CD4-positive, alpha-beta T cell treated with Interleukin-6 for 4 hours (primary cell): ENCODE data around the gene DEPDC7.
"Not testable (repeated sequence)": the region's sequence is repeated elsewhere in the genome, so short reads cannot be mapped to it uniquely, and the experiment has no call there.

Source experiments
- DNase-seq: peaks from one replicate; pipeline ENCODE4 v3.0.0-alpha.2; 2020; ENCODE audit warnings: mixed read lengths

Gene DEPDC7

GRCh38 chr11:33015621-33016551 is at the start of gene DEPDC7:
DEPDC7 (plus strand) TSS chr11:33015878; CDS start chr11:33015956, 78 bp downstream.
- DNase-seq = peak; percentile 85

DNA sequence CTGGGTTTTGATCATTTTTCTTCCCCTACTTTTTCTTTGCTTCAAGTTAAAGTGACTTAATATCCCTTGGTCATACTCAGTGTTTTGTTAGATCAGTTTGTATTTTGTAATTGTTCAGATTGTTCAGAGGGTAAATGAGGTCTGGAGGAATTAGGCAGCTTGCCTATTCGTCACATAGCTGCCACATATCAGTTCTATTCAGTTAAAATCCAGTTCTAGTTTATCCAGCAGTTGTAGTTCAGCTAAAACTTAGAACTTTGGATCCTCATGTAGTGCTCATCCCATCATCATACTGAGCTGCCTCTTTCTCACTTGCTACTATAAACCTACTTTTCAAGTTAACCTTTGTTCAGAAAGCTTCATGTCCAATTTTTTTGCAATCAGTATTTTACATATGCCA is 47.1 kb upstream of the DEPDC7 start:
- DNase-seq = no peak

GRCh38 chr11:32972233-32972632 is 43.4 kb upstream of the DEPDC7 start:
- DNase-seq = not testable (repeated sequence)

DNA sequence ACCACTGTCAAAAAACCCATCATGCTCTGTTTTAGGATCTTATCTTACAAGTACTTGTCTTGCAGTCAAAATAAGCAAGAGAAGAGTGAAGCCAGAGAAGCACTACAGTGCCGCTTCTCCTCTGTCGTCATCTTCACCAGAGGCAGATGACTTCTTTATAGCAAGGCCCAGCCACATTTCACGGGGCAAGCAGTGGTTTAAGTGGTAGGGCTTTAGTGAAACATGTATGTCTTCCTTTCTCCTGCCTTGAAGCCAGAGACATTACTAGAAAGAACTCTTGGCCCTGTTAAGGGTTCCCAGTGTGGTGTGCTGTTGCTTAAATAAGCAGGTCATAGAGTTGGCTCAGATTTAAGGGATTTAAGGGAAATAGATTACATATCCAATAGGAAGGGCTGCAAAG is 42.9 kb upstream of the DEPDC7 start:
- DNase-seq = no peak

GRCh38 chr11:32982626-32983025 is 33.1 kb upstream of the DEPDC7 start:
- DNase-seq = no peak

- DNase-seq = no peak
Observed at GRCh38 chr11:32983506-32983905, 32.2 kb upstream of the DEPDC7 start.

- DNase-seq = no peak
Observed at GRCh38 chr11:32985600-32985999, 30.1 kb upstream of the DEPDC7 start.

DNA sequence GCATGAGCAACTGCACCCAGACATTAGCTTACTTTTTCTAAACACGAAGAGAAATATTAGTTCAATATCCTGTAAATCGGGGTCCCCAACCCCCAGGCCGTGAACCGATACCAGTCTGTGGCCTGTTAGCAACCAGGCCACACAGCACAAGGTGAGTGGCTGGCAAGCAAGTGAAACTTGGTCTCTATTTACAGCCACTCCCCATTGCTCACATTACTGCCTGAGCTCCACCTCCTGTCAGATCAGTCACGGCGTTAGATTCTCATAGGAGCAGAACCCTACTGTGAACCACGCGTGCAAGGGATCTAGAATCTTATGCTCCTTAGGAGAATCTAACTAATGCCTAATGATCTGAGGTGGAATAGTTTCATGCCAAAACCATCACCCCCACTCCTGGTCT is 27.8 kb upstream of the DEPDC7 start:
- no peak for DNase-seq

- no peak for DNase-seq
Observed at GRCh38 chr11:32990481-32990880, 25.2 kb upstream of the DEPDC7 start.

- no peak for DNase-seq
Observed at GRCh38 chr11:32991427-32991826, 24.3 kb upstream of the DEPDC7 start.

DNA sequence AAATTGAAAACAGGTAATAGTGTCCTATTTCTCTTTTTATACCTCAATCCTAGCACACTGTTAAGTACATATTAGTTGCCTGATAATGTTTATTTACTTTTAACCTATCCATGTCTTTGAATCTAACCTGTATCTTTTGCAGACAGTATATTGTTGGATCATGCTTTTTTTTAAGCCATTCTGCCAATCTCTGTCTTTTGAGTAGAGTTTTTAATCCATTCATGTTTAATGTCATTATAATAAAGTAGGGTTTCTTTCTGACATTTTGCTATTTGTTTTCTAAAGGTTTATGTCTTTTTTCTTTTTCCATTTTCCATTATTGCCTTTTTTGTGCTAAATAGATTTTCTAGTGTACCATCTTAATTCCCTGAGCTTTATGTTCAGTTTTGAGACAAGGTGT is 23.8 kb upstream of the DEPDC7 start:
- no peak for DNase-seq

DNA sequence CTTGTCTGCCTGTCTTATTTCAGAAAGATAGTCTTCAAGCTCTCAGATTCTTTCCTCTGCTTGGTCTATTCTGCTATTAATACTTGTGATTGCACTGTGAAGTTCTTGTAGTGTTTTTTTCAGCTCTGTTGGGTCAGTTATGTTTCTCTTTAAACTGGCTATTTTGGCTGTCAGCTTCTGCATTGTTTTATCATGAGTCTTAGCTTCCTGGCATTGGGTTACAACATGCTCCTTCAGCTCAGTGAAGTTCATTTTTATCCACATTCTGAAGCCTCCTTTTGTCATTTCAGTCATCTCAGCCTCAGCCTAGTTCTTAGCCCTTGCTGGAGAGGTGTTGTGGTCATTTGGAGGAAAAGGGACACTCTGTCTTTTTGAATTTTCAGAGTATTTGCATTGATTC is 15.5 kb upstream of the DEPDC7 start:
- no peak for DNase-seq

DNA sequence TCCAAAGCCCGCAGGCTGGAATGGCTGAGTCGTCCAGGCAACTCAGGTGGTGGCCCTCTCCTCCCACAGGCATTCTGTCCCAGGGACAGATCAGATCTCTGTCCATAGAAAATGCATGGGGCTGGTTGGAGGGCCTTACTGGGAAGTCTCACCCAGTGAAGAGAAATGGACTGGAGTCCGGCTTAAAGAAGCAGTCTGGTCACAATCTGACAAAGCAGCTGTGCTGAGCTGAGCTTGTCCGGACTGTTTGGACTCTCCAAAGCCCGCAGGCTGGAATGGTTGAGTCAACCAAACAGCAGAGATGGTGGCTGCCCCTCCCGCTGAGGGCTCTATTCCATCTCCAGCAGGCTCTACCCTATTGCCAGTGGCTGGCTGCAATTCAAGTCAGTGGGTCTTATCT is 14.4 kb upstream of the DEPDC7 start:
- DNase-seq = no peak

GRCh38 chr11:33001751-33002542 is 13.7 kb upstream of the DEPDC7 start:
- no peak for DNase-seq

DNA sequence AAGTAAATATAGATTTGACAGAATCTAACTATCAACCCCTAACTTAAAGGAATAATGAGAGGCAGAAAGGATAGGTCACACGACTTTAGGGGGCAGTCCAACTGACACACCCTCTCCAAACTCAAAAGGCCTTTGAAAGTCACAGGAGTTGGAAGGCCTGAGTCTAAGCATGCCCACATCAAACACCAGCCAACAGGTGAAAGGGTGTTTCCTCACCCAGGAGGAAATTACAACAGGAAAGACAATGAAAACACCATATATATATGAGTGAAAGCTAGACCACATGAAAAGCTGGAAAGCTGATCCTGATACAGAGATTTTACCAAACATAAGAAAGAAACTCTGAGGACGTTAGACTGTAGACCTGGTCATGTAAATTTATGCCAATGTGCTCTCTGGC is 10.5 kb upstream of the DEPDC7 start:
- DNase-seq = peak; percentile 27

GRCh38 chr11:33006010-33006409 is 9.7 kb upstream of the DEPDC7 start:
- DNase-seq = no peak

DNA sequence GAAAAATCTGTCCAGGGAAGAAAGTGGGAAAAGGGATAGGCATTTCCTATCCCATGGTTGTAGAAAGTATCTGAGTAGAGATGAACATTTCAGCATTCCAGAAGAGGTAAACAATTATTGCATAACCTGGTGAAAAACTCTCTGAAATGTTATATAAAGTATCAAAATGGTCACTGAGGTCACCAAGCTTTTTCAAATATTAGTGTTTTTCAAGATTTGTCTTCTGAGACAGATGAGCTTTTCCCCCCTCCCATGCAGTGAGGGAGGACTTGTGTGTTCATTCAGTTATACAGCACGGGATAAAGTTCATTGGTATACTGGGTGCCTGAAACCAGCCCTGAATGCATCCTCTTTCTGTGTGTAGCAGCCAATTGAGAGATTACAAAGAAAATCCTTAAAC is 1.9 kb upstream of the DEPDC7 start:
- DNase-seq = no peak

GRCh38 chr11:33016654-33017053 is 976 bp downstream of the DEPDC7 start:
- no peak for DNase-seq

DNA sequence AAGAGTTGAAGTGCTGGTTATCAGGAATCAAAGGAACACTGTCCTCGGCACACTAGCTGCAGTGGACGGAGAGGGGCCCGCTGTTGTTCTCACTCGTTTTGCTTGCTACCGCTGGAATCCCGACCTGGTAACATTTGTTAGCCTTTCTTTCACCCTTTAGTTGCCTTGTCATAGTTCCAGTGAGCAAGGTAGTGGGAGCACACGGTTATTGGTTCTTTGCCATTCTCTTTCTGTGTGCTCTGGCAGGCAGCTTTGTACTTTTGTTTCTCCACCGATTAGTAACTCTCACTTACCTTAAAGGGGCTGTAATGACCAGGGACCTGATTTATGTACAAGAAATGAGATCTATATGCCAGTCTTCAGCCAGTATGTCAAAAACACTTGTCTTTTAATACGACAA is 1.8 kb downstream of the DEPDC7 start:
- no peak for DNase-seq

GRCh38 chr11:33017965-33018364 is 2.3 kb downstream of the DEPDC7 start:
- no peak for DNase-seq

GRCh38 chr11:33018840-33019239 is 3.2 kb downstream of the DEPDC7 start:
- DNase-seq = no peak

GRCh38 chr11:33021501-33021900 is 5.8 kb downstream of the DEPDC7 start:
- DNase-seq = no peak

GRCh38 chr11:33021937-33022336 is 6.3 kb downstream of the DEPDC7 start:
- no peak for DNase-seq

GRCh38 chr11:33025339-33025722 is 9.7 kb downstream of the DEPDC7 start:
- DNase-seq = no peak
